Ramos (cell line): ENCODE results near the gene SLC9A3.
"Not testable (repeated sequence)": the region's sequence is repeated elsewhere in the genome, so short reads cannot be mapped to it uniquely, and the experiment has no call there.

Experiments used
- in situ Hi-C: fragments of 300-500 bp; cut with MboI; formaldehyde crosslinking; loops from one replicate; pipeline ENCODE4 v1.14.3; 2022; ENCODE audit warnings: low sequenced_read_pairs; ENCODE audit not compliant: unreplicated experiment

SLC9A3 gene

DNA sequence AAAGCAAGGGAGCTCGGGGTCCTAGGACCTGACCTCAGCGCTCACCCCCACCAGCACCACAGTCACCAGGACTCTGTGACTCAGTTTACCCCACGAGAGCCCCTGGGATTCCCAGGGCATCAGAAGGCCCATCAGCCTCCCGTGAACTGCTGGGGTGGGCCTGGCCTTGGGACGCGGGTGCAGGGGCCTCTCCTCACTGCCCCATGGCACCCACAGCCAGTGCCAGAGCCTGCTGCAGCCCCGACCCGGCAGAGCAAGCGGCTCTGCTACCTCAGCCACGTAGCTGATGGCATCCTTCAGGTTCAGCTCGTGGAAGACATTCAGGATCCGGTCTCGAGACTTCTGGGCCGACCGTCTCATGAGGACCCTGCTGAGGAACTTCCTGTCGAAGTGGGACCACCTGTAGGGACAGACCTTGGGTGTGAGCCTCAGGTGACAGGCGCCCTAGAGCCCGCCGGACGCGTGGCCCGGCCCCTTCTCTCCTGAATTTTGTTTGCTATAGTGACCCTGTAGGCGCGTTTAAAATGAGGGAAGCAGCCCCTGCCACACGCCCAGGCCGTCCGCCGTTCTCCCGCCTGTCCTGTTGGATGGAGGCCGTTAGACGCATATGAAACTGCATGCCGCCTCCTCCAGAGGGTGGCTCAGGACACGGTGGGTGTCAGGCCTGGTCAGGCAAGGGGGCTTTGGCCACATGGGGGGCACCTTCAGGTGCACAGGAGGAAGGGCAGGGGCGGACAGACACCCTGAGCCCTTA lies 44.5 kb downstream of the SLC9A3 start:
- in situ Hi-C loops: no loop called here

DNA sequence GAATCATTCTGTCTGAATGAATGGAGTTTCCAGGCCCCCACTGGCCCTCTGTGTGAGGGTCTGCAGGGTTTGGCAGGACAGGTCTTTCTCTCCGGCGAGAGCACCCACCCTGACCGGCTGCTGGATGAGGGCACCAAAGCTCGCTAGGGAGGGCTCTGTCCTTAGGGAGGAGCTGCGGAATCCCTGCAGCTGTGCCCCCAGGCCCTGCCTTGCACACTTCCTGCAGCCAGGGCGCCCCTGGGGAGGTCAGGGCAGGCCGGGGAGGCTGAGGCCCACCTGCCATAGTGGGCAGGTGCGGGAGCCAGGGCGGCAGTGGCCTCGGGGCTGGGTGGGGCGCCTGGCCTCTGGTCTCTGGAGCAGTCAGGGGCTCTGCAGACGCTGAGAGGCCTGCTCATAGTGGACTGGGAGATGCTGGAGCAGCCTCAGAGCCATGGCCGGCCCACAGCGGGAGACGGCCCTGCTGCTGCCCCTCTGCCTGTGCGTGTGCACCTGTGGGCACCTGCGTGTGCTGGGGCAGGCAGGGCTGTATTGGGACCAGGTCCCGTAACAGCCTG lies 45.2 kb downstream of the SLC9A3 start:
- in situ Hi-C loops: no loop called here

- in situ Hi-C loops: no loop called here
Measured at GRCh38 chr5:478369-478981, 45.8 kb downstream of the SLC9A3 start.

DNA sequence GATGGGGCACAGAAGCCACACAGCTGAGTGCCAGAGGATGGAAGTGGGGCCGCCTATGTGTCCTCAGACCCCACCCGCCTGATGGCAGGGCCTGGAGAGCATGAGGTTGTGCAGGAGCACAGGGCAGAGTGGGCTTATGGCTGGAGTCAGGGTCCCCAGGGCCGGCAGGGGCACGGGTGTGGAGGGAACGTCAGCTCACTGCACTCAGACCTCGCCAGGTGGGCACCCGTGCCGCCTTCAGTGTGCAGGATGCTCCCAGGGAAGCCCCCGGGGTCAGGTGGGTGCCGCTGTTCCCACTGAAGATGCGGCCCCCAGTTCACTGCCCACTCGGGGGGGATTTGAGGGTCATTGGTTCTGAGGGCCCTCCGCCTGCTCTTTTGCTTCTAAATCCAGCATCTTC lies 46.4 kb downstream of the SLC9A3 start:
- in situ Hi-C loops: no loop called here

GRCh38 chr5:477247-477646 lies 47.0 kb downstream of the SLC9A3 start:
- in situ Hi-C loops: no loop called here

DNA sequence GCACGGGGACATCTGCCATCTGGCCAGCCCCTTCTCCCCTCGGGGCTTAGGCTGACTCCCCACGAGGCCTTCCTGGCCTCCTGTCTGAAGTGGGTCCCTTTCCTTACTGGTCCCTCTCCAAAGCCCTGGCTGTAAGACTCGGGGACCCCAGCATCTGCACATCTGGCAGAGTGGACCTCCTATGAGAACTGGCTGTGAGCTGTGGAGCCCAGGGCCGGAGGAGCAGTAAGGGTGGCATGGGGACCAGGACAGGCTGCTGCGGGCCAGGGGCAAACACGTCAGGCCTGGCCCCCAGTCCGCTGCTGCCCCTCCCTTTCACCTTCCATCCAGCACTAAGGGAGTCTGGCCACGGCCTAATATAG lies 47.5 kb downstream of the SLC9A3 start:
- in situ Hi-C loops: no loop called here

GRCh38 chr5:476102-476813 lies 48.0 kb downstream of the SLC9A3 start:
- in situ Hi-C loops: no loop called here

DNA sequence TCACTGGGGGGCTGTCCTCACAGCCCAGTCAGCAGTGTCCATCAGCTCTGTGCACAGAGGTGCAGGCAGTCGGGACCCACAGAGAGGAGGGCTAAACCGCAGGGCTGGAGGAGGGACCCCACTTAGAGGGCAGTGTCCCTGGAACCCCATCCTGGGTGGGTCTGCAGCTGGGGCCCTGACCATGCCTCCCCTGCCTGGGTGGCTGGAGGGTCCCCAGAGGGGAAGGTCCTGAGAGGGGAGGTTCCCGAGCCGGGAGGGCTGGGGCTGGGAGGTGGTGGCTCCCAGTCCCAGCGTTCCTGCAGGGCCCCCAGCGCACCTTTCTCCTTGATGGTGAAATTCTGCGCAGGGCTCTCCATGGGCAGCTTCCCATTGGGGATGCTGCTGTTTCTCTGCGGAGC lies 48.5 kb downstream of the SLC9A3 start:
- in situ Hi-C loops: no loop called here

- in situ Hi-C loops: no loop called here
Measured at GRCh38 chr5:474840-475661, 49.2 kb downstream of the SLC9A3 start.

DNA sequence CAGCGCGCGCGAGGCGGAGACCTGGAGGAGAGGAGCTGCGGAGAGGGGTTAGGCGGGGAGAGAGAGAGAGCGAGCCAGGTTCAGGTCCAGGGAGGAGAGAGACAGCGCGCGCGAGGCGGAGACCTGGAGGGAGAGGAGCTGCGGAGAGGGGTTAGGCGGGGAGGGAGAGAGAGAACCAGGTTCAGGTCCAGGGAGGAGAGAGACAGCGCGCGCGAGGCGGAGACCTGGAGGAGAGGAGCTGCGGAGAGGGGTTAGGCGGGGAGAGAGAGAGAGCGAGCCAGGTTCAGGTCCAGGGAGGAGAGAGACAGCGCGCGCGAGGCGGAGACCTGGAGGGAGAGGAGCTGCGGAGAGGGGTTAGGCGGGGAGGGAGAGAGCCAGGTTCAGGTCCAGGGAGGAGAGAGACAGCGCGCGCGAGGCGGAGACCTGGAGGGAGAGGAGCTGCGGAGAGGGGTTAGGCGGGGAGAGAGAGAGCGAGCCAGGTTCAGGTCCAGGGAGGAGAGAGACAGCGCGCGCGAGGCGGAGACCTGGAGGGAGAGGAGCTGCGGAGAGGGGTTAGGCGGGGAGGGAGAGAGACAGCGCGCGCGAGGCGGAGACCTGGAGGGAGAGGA lies 49.9 kb downstream of the SLC9A3 start:
- in situ Hi-C loops: not testable (repeated sequence)

- in situ Hi-C loops: no loop called here
Measured at GRCh38 chr5:473551-474192, 50.6 kb downstream of the SLC9A3 start.

GRCh38 chr5:472656-473550 lies 51.3 kb downstream of the SLC9A3 start:
- in situ Hi-C loops: no loop called here

DNA sequence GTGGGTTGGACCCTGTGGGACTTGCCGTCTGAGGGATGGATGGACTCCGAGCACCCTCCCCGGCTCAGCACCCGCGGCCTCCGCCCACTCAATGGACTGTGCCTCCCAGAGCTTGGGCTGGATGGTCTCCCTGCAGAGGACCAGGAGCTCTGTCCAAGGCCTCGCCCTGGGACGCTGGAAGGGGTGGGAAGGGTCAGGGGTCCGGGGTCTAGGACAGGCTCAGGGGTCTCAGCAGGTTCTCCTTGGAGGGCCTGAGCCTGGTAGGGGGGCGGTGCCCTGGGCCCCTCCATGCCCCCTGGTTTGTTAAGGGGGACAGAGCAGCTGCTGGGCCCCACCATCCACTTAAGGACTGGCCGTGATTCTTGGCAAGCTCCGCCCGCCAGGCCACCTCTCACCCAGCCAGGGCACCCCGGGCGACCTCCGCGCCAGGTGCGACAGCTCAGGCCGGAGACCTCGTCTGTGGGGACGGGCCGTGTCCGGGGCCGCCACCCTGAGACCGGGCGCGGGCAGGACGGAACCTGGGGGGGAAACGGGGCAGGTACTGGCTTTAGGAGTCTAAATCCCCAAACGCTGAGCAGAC lies 52.1 kb downstream of the SLC9A3 start:
- in situ Hi-C loops: no loop called here

- in situ Hi-C loops: no loop called here
Measured at GRCh38 chr5:471750-472058, 52.5 kb downstream of the SLC9A3 start.

DNA sequence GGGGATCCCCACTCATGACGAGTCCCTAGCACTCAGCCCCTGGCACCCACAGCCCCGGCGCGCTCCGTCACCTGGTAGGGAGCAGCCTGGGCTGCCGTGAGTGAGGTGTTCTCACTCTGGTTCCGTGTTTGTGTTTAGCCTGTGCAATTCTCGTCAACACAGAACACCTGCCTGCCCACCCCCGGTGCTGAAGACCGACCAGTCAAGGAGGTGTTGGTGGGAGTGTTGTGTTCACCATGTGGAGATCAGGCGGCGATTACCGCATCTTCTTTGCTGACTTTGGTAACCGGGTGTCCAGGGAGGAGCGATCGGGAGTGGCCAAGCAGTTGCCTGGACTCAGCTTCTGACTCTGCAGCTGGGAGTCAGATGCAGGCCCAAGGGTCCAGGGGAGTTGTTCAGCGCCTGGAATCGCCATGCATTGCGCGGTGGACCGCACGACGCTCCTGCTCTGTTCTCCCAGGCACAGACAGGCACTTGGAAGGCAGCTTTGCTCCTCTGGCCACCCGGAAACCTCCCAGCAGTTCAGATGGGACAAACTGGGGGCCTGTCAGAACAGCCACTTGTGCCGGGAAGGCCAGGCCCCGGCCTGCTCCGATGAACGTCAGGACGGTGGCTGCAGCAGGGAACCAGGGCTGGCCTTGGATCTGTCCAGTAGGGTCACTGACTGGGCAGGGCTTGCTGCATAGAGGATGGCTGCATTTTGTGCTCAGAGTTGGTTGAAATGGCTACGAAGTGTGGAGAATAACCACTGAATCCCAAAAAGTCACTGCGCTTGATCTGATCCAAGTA lies 53.1 kb downstream of the SLC9A3 start:
- in situ Hi-C loops: no loop called here

DNA sequence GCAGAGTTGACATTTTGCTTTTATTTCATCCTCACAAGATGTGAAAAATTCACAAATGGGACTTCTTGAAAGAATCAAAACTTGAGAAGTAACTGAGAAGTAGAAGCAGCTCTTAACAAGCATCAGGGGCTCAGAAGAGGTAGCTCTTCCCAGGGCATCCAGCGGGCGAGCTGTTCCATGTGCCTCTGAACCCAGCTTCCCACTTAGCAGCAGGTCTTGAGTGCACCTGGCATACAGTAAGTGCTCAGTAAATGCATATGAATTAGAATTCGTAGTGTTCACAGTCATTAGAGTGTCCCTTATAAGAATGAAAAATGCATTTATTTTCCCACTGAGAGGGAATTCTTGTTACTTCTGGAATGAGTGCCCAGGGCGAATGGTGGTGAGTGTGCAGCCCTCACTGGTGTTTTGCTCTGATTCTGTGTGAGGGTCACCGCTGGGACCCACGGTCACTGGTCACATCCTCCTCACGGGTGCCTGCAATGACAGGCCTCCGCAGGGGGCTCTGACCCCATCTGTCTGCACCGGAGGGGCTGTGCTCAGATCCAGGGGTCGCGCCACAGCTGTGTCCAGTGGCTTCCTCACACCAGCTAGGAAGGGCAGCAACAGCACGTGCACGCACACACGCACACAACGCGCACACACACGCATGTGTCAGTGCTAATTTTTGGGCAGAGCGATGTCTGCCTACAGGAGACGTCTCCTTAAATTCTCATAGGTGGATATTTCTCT lies 54.3 kb downstream of the SLC9A3 start:
- in situ Hi-C loops: no loop called here

DNA sequence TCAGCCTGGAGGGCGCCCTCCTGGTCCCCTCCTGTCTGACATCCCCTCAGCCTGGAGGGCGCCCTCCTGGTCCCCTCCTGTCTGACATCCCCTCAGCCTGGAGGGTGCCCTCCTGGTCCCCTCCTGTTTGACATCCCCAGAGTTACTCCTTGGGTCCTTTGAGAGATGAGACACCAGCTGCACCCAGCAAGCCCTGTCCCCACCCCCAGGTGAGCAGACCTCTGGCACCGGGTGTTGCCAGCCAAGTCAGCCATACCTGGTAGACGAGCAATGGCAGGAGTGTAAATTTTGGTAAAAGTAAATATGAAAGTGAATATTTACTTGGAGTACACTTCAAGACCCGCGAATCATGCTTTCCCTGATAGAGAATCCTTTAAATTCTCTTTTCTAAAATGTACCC lies 55.8 kb downstream of the SLC9A3 start:
- in situ Hi-C loops: no loop called here
